CD4-positive, alpha-beta T cell treated with Interleukin-17A for 4 hours (primary cell): ENCODE results near the gene G6PD.
"Not testable (repeated sequence)": the region's sequence is repeated elsewhere in the genome, so short reads cannot be mapped to it uniquely, and the experiment has no call there.

Experiments used
- DNase-seq: peaks from one replicate; pipeline ENCODE4 v3.0.0-alpha.2; 2020; ENCODE audit warnings: mixed read lengths

Gene G6PD

DNA sequence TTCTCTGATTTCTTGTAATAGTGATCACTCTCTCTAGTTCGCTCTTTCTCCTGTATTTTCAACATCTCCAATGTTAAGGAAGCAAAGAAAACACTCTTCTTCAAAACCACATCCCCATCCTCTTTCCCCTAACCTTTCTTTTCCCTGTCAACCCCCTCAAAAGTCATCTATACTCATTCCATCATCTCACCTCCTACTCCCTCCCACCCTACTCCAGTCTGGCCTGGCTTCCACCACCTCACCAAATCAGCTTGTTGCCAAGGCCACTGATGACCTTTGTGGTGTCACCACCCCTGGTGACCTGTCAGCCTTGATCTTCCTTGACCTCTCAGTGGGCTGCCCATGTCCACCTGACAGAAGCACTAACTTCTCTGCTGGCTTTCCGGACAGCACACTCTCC, 32.9 kb downstream of the G6PD start:
- DNase-seq, result no peak

DNA sequence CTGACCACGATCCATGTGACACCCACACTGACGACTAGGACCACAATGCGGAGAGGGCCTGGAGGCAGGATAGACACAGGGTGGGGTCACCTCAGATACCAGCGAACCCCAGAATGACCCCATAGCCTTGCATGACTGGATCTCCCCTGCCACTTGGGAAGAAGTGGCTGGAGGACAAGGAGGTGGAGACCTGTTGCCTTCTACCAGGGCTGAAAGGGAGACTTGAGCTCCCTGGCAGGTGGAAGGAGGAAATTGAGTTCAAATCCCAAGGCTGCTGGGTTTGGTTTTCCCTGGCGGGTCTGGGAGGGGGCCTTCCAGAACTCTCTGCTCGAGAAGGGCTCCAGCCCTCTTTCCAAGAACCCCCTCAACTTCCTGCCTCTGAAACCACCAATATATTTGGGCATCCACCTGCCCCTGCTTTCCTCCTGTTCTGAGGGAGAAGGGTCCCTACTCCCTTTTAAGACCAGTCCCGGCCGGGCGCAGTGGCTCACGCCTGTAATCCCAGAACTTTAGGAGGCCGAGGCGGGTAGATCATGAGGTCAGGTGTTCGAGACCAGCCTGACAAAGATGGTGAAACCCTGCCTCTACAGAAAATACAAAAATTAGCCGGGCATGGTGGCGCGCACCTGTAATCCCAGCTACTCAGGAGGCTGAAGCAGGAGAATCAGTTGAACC, 33.6 kb downstream of the G6PD start:
- no peak for DNase-seq

- no peak for DNase-seq
Observed at GRCh38 chrX:154511761-154512160, 34.9 kb downstream of the G6PD start.

GRCh38 chrX:154509455-154509854, 37.2 kb downstream of the G6PD start:
- no peak for DNase-seq

DNA sequence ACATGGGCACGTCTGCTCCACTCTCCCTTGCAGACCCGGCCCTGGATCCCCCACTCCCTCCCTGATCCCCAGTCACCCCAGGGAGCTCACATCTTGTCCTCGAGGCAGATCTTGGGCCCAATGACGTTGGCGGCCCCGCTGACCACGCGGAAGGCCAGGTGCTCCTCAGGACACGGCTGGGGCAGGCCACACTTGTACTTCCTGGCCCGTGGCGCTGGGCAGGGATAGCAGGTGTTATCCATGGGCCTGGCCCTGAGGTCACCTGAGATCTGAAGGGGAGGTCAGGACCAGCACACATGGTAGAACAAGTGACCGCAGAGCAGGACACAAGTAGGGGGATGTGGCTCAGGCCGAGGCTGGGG, 38.3 kb downstream of the G6PD start:
- DNase-seq, result no peak

DNA sequence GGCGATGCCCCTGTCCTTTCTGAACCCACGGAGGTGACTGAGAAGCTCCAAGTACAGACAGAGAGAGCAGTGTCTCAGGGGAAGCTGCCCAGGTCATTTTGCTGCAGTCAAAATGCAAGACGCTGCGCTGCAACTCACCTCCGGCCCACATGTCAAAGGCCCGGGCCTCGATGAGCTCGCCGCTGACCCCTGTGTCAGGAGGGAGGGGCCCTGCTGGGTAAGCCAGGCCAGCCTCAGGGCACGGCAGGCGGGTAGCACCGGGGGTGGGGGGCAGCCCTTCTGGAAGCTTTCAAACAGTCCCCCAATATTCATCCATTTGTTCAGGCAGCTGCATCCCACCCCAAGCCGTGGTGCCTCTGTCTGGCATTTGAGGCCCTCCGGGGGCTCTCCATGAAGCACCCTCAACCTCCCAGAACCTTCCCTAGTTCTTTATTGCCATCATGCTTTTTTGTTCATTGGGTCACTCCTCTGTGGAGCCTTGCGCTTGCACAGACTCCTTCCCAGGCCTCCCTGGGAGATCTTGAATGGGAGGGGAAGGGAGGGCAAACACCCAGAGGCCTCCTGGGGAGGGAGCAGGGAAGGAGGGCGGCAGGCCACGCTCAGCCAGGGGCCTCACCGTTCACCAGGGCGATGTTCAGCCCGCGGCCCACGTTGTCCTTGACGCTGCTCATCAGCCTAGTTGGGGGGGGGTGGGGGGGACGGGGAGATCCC, 38.8 kb downstream of the G6PD start:
- DNase-seq, result no peak

DNA sequence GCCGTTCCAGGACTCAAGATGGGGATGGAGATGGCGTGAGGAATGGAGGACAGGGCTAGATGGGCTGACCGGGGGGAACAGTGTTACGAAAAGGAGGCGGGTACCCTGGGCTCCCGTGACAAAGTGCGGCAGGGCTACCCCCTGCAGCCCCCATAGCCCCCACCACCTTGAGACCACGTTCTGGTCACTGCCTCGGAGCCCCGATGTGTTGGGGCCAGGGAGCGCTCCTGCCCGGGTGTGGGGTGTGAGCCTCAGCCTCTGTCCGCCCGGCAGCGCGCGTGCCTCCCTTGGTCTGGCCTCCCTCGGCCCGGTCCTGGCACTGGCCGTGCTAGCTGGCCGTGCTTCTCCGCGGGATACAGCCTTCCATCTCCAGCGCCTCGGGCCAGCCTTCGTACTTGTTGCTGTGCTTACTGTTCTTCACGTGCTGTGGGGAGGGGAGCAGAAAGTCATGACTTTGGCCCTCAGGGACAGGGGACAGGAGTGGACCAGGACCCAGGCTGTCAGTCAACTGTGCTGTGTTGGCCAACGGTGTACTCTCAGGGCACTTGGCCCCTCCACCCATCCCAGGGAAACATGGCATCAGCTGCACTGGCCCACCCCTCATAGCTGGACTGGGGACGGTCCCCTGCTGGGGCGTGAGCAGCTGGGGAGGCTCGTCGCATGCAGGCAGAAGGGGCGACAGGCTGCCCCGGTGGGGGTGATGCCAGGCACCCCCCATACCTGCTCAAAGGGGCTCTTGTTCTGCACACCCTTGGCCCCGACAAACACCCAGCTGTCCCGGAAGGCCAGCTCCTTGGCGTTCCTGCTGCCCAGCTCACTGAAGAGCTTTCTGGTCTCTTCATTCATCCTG, 39.9 kb downstream of the G6PD start:
- no peak for DNase-seq

- DNase-seq, result no peak
Observed at GRCh38 chrX:154505734-154506133, 40.9 kb downstream of the G6PD start.

DNA sequence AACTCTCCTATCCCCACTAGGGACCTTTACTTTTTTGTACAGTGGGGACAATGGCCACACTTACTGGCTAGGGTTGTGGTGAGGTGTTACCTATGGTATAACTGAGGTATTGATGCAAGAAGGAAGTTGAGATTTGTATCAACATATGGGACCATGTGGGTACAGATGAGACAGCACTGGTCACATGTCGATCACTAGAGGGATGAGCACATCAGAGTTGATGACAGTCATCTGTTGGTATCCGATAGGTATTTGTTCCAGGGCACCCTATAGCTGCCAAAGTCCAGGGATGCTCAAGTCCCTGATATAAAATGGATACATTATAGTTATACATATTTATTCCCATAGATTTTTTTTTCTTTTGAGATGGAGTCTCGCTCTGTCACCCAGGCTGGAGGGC, 43.7 kb downstream of the G6PD start:
- DNase-seq, result no peak

DNA sequence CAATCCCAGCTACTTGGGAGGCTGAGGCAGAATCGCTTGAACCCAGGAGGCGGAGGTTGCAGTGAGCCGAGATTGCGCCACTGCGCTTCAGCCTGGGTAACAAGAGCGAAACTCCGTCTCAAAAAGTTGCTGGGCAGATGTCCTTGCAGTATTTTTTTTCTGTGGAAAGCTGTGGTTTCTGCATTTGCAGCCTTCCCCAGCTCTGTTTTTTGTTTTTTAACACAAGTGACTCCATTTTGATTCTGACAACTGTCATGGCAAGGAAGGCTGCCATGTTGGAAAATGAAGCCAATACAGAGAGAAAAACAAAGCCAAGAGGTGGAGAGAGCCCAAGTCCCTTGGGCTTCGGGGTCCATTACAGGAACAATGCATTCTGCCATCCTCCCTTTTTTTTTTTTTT, 44.5 kb downstream of the G6PD start:
- DNase-seq, result no peak

DNA sequence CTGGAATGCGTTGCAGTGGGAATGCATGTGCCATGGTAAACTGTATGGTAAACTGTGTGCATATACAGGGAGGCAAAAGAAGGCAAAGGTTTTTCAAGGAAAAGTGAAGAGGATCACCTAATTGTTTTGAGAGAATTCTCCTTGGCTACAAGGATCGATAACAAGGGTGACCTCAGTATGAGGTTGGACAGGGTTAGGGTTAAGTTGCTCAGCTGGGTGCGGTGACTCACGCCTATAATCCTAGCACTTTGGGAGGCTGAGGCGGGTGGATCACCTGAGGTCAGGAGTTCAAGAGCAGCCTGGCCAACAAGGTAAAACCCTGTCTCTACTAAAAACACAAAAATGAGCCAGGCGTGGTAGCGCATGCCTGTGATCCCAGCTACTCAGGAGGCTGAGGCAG, 45.2 kb downstream of the G6PD start:
- not testable (repeated sequence) for DNase-seq

DNA sequence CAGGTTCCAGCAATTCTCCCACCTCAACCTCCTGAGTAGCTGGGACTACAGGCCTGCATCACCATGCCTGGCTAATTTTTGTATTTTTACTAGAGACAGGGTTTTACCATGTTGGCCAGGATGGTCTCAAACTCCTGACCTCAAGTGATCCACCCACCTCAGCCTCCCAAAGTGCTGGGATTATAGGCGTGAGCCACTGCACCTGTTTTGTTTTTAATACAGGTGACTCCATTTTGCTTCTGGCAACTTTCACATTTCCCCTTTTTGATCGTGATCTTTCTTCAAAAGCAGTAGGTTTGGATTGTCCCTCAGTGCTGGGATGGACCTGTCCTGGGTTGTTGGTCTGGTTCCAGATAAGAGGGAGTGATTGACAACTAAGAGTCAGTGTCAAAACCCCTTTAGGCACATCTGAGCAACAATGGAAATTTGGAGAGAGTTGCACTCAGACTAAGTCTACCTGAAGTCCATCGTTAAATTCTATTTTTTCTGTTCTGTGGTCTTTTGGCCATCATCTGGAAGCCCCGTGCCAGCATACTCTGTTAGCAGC, 50.0 kb downstream of the G6PD start:
- not testable (repeated sequence) for DNase-seq

- DNase-seq, result no peak
Observed at GRCh38 chrX:154495472-154495922, 51.1 kb downstream of the G6PD start.

- DNase-seq, result no peak
Observed at GRCh38 chrX:154494715-154495114, 51.9 kb downstream of the G6PD start.

DNA sequence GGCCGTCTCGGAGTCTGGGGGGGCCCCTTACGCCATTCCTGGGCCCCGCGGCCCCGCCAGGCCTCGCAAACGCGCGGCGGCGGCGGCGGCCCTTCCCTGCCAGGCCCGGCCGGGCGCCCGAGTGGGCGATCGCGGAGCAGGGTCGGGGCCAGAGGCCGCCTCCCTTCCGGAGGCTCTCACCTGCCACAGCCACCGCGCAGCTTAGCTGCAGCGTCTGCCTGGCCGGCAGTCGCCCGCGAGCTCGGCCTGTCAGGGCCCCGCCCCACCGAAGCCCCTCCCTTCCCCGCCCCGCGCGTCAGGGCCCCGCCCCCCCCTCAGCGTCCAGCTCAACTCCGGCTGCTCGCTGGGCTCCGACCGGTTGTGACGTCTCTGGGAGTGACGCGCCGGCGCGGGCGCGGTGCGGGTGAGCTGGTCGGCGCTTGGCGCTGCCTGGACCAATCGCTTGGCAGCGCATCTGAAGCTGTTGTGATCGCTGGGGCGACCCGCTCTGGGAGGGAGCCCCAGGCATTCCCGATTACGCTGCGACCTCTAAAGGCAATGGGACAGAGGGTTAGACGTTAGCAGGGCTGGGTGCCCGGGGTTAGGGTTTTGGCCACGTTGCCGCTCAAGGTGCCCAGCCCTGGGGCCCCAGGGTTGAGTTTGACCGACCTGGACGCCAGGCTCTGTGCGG, 56.1 kb downstream of the G6PD start, which contains the start of gene SLC10A3:
SLC10A3 (minus strand) TSS at position 216 of the 670 bp plus-strand sequence. CDS start 1,689 bp downstream, outside the sequence.
- peak; percentile 91 for DNase-seq

DNA sequence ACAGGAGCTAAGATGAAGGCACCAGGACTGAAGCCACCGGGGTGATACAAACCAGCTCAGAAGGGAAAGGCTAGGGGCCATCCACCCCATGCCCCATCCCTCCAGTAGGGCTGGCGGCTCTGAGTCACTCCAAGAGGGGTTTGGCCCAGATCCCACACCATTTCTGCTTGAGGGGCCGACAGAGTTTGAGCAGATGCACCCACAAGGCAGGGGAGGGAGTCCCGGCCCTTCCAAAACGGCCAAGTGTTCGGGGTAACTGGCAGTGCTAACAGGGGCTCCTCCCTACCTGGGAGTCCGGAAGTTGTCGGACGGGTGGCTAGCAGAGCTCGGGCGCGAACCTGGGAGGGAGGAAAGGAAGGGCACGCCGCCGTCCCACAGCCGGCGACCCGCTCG, 56.6 kb downstream of the G6PD start:
- DNase-seq, result peak; percentile 43

DNA sequence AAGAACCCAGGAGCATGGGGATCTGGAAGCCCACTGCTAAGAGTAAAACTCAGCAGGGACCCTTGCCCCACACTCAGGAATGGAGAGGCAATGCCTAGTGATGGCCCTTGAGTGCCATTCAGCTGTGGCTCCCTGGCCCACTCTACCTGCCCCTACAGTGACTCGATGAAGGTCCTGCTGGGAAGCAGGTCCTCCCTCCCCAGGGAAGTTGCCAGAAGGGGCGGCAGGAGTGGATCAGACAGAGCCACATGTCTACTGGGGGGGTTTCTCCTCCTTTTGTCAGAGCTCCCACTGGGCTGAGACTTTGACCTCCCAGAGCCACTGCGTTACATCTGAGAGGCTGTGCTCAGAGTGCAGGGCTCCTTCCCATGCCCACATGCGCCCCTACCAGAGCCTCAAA, 57.5 kb downstream of the G6PD start:
- no peak for DNase-seq

DNA sequence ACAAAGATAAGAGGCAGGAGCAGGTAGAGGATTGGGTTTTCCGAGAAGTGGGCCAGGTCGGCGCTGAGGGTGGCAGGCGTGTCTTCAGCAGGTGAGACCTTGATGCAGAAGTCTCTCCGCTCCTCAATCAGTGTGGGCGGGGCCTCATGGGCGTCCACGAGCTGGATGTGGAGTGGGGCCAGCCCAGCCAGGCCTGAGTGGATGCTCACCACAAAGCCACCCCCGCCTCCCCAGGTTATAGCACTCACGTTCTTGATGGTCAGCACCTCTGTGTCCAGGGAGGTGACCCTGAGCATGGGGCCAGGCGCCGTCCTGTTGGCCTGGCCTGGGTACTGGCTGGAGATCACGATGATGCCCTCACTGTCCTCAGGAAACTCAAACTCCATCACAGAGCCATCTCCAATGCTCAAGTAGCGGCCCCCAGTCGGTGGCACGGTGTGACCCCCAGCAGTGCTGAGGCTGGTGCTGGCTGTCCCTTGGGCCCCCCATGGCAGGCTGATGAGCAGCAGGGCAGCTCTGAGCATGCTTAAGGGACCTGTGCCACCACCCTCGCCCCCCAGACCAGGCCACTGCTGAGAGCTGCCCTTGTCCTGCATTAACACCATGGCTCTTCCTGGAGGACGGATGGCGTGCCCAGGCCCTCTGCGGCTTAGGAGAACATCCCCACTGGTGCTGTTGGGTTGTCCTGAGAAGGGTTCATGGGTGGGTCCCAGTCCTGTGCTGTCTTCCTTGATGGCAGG, 58.1 kb downstream of the G6PD start:
- DNase-seq, result no peak

DNA sequence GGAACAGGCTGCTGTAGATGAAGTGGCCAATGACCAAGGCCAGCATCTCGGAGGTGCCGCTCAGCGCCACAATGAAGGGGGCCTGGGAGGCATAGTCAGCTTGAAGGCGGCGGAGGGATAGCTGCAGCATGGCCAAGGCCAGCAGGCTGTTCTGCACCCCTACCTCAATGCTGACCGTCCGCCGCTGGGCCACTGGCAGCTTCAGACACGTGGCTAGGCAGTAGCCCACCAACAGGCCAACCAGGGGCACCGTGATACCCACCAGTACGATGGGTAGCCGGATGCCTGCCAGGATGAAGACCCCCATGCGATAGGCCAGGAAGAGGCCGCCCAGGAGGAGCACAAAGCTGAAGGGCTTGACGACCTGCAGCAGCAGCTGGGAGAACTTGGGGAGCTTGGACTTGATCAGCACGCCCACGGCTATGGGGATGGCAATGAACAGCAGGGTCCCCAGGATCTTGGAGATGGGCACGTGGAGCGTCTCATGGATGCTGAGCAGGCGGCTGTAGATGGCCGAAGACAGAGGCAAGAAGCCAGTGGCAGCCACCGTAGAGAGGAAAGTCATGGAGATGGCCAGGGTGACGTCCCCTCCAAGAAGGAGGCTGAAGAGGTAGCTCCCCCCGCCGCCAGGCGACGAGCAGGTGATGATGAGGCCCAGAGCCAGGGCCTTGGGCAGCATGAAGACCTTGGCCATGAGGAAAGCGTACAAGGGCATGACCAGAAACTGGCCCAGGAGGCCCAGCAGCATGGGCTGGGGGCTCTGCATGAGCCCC, 58.9 kb downstream of the G6PD start:
- DNase-seq, result no peak

DNA sequence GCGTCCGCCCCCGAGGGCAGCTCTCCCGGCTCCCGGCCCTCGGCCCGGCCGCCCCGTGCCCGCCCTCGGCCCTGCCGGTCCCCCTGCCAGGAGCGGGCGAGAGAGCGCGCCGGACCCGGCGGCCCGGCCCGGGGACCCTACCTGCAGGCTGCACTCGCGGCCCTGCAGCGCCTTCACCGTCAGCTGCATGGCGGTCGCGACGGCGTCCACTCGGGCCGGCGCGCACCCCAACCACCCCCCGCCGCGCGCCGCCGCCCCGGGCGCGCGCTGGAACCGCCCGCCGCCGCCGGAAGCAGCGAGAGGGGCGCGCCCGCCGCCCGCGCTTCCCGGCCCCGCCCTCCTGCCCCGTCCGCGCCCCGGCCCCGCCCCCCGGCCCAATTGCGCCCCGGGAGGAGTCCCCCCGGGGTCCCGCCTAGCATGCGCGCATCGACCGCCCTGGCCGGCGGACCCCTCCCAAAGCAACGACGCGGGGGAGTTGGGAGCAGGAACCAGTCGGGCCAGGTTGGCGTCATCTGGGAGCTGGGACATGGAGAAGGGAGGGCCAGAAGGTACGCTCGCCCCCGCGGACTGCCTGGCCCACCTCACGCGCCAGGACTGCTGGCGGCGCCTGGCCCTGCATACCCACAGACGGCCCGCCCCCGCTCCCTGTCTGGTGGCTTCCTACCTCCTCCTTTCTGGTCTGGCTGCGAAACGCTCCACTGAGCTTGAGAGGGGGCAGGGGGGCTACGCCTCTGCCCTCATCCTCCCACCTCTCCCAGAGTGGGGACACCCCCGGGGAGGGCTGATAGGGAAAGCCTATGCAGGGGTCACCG, 60.0 kb downstream of the G6PD start, which contains the start of gene UBL4A:
UBL4A (minus strand) TSS at position 220 of the 812 bp plus-strand sequence; CDS start at position 189, 31 bp downstream.
- DNase-seq, result peak; percentile 75
